ENCODE data around the gene MFN2. TPM values are rescaled to one million over a fixed set of nuclear protein-coding genes. Genes with fewer than 3 reads are reported as not detected.
A peak's percentile ranks its signal among the peaks of the same experiment; 100 is the strongest.
"Not testable (repeated sequence)": the region's sequence is repeated elsewhere in the genome, so short reads cannot be mapped to it uniquely, and the experiment has no call there.

Gene MFN2
- polyA plus RNA-seq, 1 of the 3 experiments (the other 2 are of a cell fraction): 43.2 TPM

DNA sequence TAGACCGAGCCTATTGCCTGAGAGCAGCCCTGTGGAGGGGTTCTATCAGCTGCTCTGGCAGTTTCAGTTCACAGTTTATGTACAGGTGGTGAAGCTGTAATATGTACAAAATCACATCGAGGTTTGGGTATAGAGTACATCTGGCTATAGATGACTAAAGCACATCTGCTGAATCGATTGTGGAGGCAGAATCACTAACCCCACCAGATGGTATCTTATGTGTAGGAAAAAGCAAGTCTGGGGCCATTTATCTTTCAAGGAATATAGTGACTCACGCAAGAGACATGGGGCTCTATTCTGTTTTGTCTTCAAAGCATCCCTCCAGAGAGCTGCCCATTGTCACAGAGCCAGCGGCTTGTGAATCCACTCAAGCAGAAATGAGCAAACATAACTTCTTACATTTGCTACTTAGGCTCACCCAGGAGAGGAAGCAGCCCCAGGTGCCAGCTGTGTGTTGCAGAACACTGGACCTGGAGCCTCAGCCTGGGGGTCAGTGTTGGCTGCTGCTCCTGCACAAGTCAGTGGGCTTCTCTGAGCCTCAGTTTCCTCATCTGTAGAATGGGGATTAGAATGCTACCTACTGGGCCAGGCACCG is 60.3 kb downstream of the MFN2 start (continued):
- TF ChIP-seq, protein P1, sequence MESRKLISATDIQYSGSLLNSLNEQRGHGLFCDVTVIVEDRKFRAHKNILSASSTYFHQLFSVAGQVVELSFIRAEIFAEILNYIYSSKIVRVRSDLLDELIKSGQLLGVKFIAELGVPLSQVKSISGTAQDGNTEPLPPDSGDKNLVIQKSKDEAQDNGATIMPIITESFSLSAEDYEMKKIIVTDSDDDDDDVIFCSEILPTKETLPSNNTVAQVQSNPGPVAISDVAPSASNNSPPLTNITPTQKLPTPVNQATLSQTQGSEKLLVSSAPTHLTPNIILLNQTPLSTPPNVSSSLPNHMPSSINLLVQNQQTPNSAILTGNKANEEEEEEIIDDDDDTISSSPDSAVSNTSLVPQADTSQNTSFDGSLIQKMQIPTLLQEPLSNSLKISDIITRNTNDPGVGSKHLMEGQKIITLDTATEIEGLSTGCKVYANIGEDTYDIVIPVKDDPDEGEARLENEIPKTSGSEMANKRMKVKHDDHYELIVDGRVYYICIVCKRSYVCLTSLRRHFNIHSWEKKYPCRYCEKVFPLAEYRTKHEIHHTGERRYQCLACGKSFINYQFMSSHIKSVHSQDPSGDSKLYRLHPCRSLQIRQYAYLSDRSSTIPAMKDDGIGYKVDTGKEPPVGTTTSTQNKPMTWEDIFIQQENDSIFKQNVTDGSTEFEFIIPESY (IDR thresholded peaks at IDR 0.05; ENCODE audit: borderline replicate concordance, low read depth): no peak
- TF ChIP-seq RXRA (IDR thresholded peaks at IDR 0.05; ENCODE audit: borderline replicate concordance, low read depth) (no peak), MEF2A (IDR thresholded peaks at IDR 0.05; ENCODE audit: borderline replicate concordance, low read depth) (no peak), ELF1 (IDR thresholded peaks at IDR 0.05) (no peak), POLR2AphosphoS5 (IDR thresholded peaks at IDR 0.05; ENCODE audit: low read depth, low read length) (peak; percentile 47; the same call in 1 of the 2 replicates)
- TF ChIP-seq, protein P2, sequence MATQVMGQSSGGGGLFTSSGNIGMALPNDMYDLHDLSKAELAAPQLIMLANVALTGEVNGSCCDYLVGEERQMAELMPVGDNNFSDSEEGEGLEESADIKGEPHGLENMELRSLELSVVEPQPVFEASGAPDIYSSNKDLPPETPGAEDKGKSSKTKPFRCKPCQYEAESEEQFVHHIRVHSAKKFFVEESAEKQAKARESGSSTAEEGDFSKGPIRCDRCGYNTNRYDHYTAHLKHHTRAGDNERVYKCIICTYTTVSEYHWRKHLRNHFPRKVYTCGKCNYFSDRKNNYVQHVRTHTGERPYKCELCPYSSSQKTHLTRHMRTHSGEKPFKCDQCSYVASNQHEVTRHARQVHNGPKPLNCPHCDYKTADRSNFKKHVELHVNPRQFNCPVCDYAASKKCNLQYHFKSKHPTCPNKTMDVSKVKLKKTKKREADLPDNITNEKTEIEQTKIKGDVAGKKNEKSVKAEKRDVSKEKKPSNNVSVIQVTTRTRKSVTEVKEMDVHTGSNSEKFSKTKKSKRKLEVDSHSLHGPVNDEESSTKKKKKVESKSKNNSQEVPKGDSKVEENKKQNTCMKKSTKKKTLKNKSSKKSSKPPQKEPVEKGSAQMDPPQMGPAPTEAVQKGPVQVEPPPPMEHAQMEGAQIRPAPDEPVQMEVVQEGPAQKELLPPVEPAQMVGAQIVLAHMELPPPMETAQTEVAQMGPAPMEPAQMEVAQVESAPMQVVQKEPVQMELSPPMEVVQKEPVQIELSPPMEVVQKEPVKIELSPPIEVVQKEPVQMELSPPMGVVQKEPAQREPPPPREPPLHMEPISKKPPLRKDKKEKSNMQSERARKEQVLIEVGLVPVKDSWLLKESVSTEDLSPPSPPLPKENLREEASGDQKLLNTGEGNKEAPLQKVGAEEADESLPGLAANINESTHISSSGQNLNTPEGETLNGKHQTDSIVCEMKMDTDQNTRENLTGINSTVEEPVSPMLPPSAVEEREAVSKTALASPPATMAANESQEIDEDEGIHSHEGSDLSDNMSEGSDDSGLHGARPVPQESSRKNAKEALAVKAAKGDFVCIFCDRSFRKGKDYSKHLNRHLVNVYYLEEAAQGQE (IDR thresholded peaks at IDR 0.05; ENCODE audit: low read depth, low read length): no peak

DNA sequence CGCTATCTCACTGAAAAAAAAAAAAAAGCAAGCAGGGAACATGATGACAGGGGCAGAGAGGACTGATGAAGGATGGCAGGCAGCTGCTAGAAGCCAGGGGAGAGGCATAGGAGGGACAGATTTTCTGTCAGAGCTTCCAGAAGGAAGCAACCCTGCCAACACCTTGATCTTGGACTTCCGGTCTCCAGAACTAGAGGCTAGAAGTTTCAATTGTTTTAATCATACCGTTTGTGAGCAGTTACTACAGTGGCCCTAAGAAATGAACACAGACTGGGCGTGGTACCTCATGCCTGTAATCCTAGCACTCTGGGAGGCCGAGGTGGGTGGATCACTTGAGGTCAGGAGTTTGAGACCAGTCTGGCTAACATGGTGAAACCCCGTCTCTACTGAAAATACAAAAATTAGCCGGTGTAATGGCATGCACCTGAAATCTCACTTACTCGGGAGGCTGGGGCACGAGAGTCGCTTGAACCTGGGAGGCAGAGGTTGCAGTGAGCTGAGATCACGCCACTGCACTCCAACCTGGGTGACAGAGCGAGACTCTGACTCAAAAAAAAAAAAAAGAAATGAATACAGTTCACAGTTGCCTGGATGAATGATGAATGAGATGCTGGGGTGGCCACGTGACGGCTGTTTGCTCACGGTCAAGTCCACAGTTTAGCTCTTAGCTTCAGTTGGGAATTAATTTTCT is 64.1 kb downstream of the MFN2 start:
- H3K4me2 ChIP-seq; H3K4me3 ChIP-seq (ENCODE audit: low read depth in 2 of 2, low read length in 1 of 2); H3K4me1 ChIP-seq (ENCODE audit: control insufficient read depth in 1 of 2, insufficient read depth in 2 of 2, low read depth in 1 of 2, low read length in 1 of 2); DNase-seq; H3K79me2 ChIP-seq (ENCODE audit: insufficient read depth); H3K9me3 ChIP-seq; H3K9ac ChIP-seq; H4K20me1 ChIP-seq (ENCODE audit: insufficient read depth); H2AFZ ChIP-seq (ENCODE audit: low read depth); H3K27ac ChIP-seq (ENCODE audit: low read depth in 2 of 2, low read length in 1 of 2); H3K27me3 ChIP-seq (ENCODE audit: insufficient read depth); H3K9me2 ChIP-seq; H3K36me3 ChIP-seq (replicated peaks in 1 of 2; ENCODE audit: control insufficient read depth in 1 of 2, insufficient read depth in 2 of 2, low read length in 1 of 2): not testable (repeated sequence)
- 91% methylated on average over 11 of the region's 15 CpGs for WGBS (ENCODE audit: low lambda C conversion rate)
- ChIA-PET CTCF (interaction anchor here (1.6 kb wide), 2 partner anchors 11 to 12 kb away, joined by 4 read pairs; no protein-coding TSS in a partner anchor), POLR2A (interaction anchor here (0.6 kb wide), 1 partner anchor 14 kb away, joined by 4 read pairs; no protein-coding TSS in a partner anchor)
- H3F3A ChIP-seq (replicated peaks; ENCODE audit: insufficient read depth): peaks cover 12% of the 10 kb centered on the region

DNA sequence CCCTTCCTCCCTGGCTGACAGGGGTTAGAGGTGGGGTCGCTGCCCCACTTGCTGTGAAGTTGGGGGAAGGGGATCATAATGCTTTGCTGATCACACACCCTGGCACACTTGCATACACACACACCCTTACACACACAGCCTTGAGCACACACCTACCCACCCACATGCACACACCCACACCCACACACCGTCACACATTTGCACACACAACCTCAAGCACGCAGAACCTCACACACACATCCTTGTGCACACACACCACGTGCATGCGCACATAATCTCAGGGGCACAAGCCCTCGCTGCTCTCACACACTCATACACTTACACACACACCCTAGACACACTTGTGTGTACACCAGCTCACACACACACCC is 66.5 kb downstream of the MFN2 start:
- Histone ChIP-seq H3K27ac (ENCODE audit: low read depth in 2 of 2, low read length in 1 of 2) (no peak overlapping the region), H3K4me2 (no peak overlapping the region), H3K9ac (no peak overlapping the region), H3F3A (replicated peaks; ENCODE audit: insufficient read depth) (no peaks in the 10 kb centered on the region), H3K9me2 (no peaks in the 10 kb centered on the region), H3K27me3 (ENCODE audit: insufficient read depth) (no peaks in the 10 kb centered on the region; the same call in 1 of the 2 replicates), H3K4me1 (ENCODE audit: control insufficient read depth in 1 of 2, insufficient read depth in 2 of 2, low read depth in 1 of 2, low read length in 1 of 2) (no peaks in the 10 kb centered on the region; a peak in 1 of 4 replicates), H4K20me1 (ENCODE audit: insufficient read depth) (no peaks in the 10 kb centered on the region), H3K79me2 (ENCODE audit: insufficient read depth) (no peaks in the 10 kb centered on the region), H3K9me3 (no peaks in the 10 kb centered on the region), H3K36me3 (replicated peaks in 1 of 2; ENCODE audit: control insufficient read depth in 1 of 2, insufficient read depth in 2 of 2, low read length in 1 of 2) (no peaks in the 10 kb centered on the region), H3K4me3 (ENCODE audit: low read depth in 2 of 2, low read length in 1 of 2) (no peak overlapping the region), H2AFZ (ENCODE audit: low read depth) (no peak overlapping the region)
- DNase-seq: no peak
- 82% methylated on average over 5 of the region's 6 CpGs for whole genome bisulfite sequencing (ENCODE audit: low lambda C conversion rate)
- ChIA-PET POLR2A (no interaction called here), CTCF (interaction anchor here (0.7 to 1.0 kb wide), 2 partner anchors 12 to 79 kb away, joined by 3 read pairs; no protein-coding TSS in a partner anchor)
- TF ChIP-seq, protein P3, sequence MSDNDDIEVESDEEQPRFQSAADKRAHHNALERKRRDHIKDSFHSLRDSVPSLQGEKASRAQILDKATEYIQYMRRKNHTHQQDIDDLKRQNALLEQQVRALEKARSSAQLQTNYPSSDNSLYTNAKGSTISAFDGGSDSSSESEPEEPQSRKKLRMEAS (IDR thresholded peaks at IDR 0.05; ENCODE audit: low read depth): no peak
- TF ChIP-seq, protein P4, sequence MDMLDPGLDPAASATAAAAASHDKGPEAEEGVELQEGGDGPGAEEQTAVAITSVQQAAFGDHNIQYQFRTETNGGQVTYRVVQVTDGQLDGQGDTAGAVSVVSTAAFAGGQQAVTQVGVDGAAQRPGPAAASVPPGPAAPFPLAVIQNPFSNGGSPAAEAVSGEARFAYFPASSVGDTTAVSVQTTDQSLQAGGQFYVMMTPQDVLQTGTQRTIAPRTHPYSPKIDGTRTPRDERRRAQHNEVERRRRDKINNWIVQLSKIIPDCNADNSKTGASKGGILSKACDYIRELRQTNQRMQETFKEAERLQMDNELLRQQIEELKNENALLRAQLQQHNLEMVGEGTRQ (IDR thresholded peaks at IDR 0.05; ENCODE audit: borderline replicate concordance, low read depth, low read length): no peak
- TF ChIP-seq SIN3A (IDR thresholded peaks at IDR 0.05; ENCODE audit: borderline replicate concordance, low read depth, low read length): no peak
- TF ChIP-seq, protein P1 (IDR thresholded peaks at IDR 0.05; ENCODE audit: borderline replicate concordance, low read depth): no peak
- TF ChIP-seq, protein P5, sequence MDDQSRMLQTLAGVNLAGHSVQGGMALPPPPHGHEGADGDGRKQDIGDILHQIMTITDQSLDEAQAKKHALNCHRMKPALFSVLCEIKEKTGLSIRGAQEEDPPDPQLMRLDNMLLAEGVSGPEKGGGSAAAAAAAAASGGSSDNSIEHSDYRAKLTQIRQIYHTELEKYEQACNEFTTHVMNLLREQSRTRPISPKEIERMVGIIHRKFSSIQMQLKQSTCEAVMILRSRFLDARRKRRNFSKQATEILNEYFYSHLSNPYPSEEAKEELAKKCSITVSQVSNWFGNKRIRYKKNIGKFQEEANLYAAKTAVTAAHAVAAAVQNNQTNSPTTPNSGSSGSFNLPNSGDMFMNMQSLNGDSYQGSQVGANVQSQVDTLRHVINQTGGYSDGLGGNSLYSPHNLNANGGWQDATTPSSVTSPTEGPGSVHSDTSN (IDR thresholded peaks at IDR 0.05): no peak
- TF ChIP-seq TCF12 (IDR thresholded peaks at IDR 0.05): no peak
- TF ChIP-seq EP300 (IDR thresholded peaks at IDR 0.05; ENCODE audit: borderline replicate concordance in 1 of 2, low read depth in 1 of 2, low read length in 1 of 2): no peak
- TF ChIP-seq FOXJ3 (CRISPR knock-in tag; IDR thresholded peaks at IDR 0.05): no peak

Measured in SK-N-SH (cell line).